ENCODE results near the gene SIRPB1. TPM values are rescaled to one million over a fixed set of nuclear protein-coding genes. Genes with fewer than 3 reads are reported as not detected.

Gene SIRPB1
- 1.1 and 1.9 TPM in 2 replicates for polyA plus RNA-seq (2011; rRNA removed)
- 0.71 and 1.9 TPM in 2 replicates for polyA minus RNA-seq (2011; rRNA and poly(A)+ RNA removed)

DNA sequence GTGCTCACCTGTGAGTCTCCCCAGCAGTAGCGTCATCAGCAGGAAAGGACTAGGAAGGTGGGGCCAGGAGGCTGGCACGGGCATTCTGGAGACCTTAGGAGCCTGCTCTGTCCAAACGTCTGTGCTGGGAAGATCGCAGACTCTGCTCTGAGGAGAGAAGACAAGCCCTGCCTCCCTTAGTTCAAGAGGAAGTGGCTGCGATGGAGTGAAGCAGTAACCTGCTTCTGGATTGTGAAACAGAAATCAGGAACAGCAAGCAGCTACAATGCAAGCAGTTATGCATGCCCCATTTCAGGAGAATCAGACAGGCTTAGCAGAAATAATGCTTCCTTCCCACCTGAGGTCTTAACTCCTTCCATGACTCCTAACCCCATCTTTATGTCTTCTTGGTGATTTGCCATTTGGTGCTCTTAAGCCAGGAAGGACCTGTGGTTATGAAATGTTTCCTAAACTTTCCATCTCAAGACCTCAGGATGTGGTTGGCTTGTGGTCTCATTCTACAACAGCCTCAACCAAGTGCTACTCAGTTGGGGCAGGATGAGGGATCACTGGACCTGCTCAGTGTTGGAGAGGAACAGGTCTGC lies at the start of gene SIRPB1:
Gene SIRPB1 (minus strand): TSS at position 149 of the 584 bp plus-strand sequence. CDS start 65 bp downstream, at position 84.
- POLR2A ChIA-PET: no interaction called here
- no peak within 1 kb of the TSS for H3K4me3 ChIP-seq (ENCODE audit: low read depth, low read length)

DNA sequence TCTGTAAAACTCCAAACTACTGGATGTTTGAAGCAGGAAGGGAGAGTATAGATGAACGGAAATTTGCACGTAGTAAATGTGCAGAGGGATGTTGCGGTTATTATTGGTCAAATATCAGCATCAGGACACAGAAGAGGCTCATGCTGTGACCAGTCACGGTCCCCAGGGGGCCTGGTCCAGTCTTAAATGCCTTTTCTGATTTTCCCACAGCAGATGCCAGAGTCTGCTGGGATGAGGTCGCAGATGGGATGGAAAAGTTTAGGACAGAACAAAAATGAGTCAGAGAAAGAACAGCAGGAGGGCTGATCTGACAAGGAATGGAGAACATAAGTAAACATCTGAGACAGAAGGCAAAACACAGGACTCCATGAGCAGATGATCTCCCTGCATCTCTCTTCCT lies 49.5 kb upstream of the SIRPB1 start:
- no peak overlapping the region for H3K4me3 ChIP-seq (ENCODE audit: low read depth, low read length)
- DNase-seq (ENCODE audit: low read depth): no peak

More for the DNA sequence above, at the start of gene SIRPB1:
- no peak for DNase-seq (ENCODE audit: low read depth)
- CTCF ChIA-PET: no interaction called here
- Histone ChIP-seq H3K27me3 (ENCODE audit: control insufficient read depth, insufficient read depth, low read length) (no peaks in the 10 kb centered on the region; the same call in none of the 2 replicates), H3K36me3 (ENCODE audit: control insufficient read depth, insufficient read depth, low read length) (no peaks in the 10 kb centered on the region)
- TF ChIP-seq, protein P1, sequence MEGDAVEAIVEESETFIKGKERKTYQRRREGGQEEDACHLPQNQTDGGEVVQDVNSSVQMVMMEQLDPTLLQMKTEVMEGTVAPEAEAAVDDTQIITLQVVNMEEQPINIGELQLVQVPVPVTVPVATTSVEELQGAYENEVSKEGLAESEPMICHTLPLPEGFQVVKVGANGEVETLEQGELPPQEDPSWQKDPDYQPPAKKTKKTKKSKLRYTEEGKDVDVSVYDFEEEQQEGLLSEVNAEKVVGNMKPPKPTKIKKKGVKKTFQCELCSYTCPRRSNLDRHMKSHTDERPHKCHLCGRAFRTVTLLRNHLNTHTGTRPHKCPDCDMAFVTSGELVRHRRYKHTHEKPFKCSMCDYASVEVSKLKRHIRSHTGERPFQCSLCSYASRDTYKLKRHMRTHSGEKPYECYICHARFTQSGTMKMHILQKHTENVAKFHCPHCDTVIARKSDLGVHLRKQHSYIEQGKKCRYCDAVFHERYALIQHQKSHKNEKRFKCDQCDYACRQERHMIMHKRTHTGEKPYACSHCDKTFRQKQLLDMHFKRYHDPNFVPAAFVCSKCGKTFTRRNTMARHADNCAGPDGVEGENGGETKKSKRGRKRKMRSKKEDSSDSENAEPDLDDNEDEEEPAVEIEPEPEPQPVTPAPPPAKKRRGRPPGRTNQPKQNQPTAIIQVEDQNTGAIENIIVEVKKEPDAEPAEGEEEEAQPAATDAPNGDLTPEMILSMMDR (IDR thresholded peaks at IDR 0.05; ENCODE audit: insufficient read depth, low read depth, low read length): no peak

DNA sequence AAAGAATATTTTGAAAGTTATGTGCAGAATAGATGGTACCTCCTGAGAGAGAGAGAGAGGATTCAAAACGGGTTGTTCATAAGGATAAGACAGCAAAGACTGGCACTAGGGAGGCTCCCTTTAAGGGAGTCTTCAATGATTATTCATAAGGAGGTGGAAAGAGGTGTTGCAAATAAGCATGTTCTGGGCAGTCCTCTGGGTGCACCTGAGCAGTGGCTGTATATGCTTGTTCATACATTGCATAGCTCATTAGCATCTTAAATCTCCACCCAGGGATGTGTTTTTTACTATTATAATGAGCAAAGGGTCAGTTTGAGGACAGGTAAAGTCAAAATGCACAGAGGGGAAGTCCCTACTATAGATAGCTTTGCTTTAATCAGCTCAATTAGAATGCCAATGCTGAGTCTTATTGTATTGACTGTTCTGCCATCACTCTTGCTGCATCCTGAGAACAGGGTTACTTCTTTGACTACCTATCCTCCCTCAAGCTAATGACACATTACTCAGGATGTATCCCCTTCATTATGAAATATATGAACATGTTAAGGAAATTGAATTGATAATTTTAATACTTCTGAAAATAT lies 47.8 kb upstream of the SIRPB1 start:
- ChIA-PET CTCF (interaction anchor here (0.6 kb wide), 1 partner anchor 56 kb away, joined by 3 read pairs; no protein-coding TSS in a partner anchor), POLR2A (interaction anchor here (0.7 kb wide), 1 partner anchor 17 kb away, joined by 5 read pairs; no protein-coding TSS in a partner anchor)
- Histone ChIP-seq H3K27me3 (ENCODE audit: control insufficient read depth, insufficient read depth, low read length) (no peaks in the 10 kb centered on the region), H3K36me3 (ENCODE audit: control insufficient read depth, insufficient read depth, low read length) (no peaks in the 10 kb centered on the region), H3K4me3 (ENCODE audit: low read depth, low read length) (no peak overlapping the region)
- no peak for DNase-seq (ENCODE audit: low read depth)
- TF ChIP-seq, protein P1 (IDR thresholded peaks at IDR 0.05; ENCODE audit: insufficient read depth, low read depth, low read length): no peak

More for the DNA sequence above, 49.5 kb upstream of the SIRPB1 start:
- Histone ChIP-seq H3K36me3 (ENCODE audit: control insufficient read depth, insufficient read depth, low read length) (no peaks in the 10 kb centered on the region), H3K27me3 (ENCODE audit: control insufficient read depth, insufficient read depth, low read length) (peaks cover 1% of the 10 kb centered on the region; the same call in 1 of the 2 replicates)
- ChIA-PET CTCF (no interaction called here), POLR2A (no interaction called here)
- TF ChIP-seq, protein P1 (IDR thresholded peaks at IDR 0.05; ENCODE audit: insufficient read depth, low read depth, low read length): no peak

DNA sequence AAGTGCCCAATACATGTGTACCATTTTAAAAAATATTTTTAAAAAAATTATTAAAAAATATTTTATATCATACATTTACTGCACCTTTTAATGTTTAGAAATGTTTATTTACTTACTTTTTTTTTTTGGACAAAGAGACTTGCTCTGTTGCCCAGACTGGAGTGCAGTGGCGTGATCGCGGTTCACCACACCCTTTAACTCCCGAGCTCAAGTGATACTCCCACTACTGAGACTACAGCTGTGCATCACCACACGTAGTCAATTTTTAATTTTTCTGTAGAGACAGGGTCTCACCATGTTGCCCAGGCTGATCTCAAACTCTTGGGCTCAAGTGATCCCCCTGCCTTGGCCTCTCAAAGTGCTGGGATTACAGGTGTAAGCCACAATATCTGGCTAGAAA lies 47.0 kb upstream of the SIRPB1 start:
- H3K27me3 ChIP-seq (ENCODE audit: control insufficient read depth, insufficient read depth, low read length): no peaks in the 10 kb centered on the region
- POLR2A ChIA-PET: interaction anchor here (0.7 kb wide), 1 partner anchor 17 kb away, joined by 5 read pairs; no protein-coding TSS in a partner anchor
- CTCF ChIA-PET: interaction anchor here (0.7 kb wide), 1 partner anchor 23 kb away, joined by 3 read pairs; no protein-coding TSS in a partner anchor

DNA sequence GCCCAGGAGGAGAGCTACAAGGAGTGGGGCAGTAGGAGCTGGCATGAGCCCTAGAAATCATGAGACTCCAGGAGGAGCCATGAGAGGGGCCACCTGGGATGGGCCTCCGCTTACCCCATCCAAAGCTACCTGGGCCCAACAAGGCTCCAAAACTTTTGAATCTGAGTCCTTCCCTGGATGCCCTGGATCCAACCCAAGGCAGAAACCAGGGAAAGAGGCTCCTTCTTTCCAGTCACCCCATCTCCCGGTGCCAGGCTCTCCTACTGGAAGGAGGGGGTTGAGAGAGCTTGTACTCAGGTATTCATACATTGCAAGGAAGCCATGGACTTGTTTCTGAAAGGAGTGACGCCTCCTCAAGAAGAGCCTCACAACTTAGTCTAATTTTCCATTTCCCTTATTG lies 45.5 kb upstream of the SIRPB1 start:
- POLR2A ChIA-PET: no interaction called here
- no peak for DNase-seq (ENCODE audit: low read depth)
- Histone ChIP-seq H3K4me3 (ENCODE audit: low read depth, low read length) (no peak overlapping the region), H3K36me3 (ENCODE audit: control insufficient read depth, insufficient read depth, low read length) (no peaks in the 10 kb centered on the region), H3K27me3 (ENCODE audit: control insufficient read depth, insufficient read depth, low read length) (no peaks in the 10 kb centered on the region; the same call in 1 of the 2 replicates)
- CTCF ChIA-PET: no interaction called here
- TF ChIP-seq, protein P1 (IDR thresholded peaks at IDR 0.05; ENCODE audit: insufficient read depth, low read depth, low read length): no peak

More for the DNA sequence above, 47.0 kb upstream of the SIRPB1 start:
- TF ChIP-seq, protein P1 (IDR thresholded peaks at IDR 0.05; ENCODE audit: insufficient read depth, low read depth, low read length): no peak
- DNase-seq (ENCODE audit: low read depth): no peak
- Histone ChIP-seq H3K4me3 (ENCODE audit: low read depth, low read length) (no peak overlapping the region), H3K36me3 (ENCODE audit: control insufficient read depth, insufficient read depth, low read length) (no peaks in the 10 kb centered on the region)

Data from BJ (cell line).